HepG2 (cell line): Measurements from ENCODE around the gene SLC17A9. TPM values are rescaled to one million over a fixed set of nuclear protein-coding genes. Genes with fewer than 3 reads are reported as not detected.
A peak's percentile ranks its signal among the peaks of the same experiment; 100 is the strongest.

Experiments used
- FOXJ3 ChIP-seq: sonication (generic); formaldehyde crosslinking; IDR thresholded peaks from 2 replicates; pipeline ENCODE4 v1.4.0; 2020; ENCODE audit warnings: missing genetic modification reagents, mild to moderate bottlenecking, borderline replicate concordance
- HNRNPLL ChIP-seq: fragments of 200-400 bp; formaldehyde crosslinking; IDR thresholded peaks from 2 replicates; pipeline ENCODE4 v1.6.1; 2017; ENCODE audit warnings: mild to moderate bottlenecking, low read depth, low read length; ENCODE audit not compliant: poor library complexity, severe bottlenecking
- KDM4B ChIP-seq: sonication (generic); formaldehyde crosslinking; IDR thresholded peaks from 2 replicates; pipeline ENCODE4 v1.4.0; 2020; ENCODE audit warnings: missing genetic modification reagents
- NBN ChIP-seq: fragments of 450-650 bp; conservative IDR thresholded peaks from 2 replicates; pipeline ENCODE4 v1.6.1; 2017
- REPIN1 ChIP-seq: sonication (generic); formaldehyde crosslinking; IDR thresholded peaks from 2 replicates; pipeline ENCODE4 v1.8.0; 2022; ENCODE audit warnings: missing genetic modification reagents, low read depth, mild to moderate bottlenecking, borderline replicate concordance
- RFX3 ChIP-seq: IDR thresholded peaks from 2 replicates; pipeline ENCODE4 v1.6.1; 2016; ENCODE audit warnings: missing biosample characterization, missing genetic modification reagents
- SKI ChIP-seq: fragments of 450-650 bp; IDR thresholded peaks from one replicate; pipeline ENCODE4 v1.6.1; 2018; ENCODE audit warnings: mild to moderate bottlenecking; ENCODE audit not compliant: partially characterized antibody
- SNRNP70 ChIP-seq: fragments of 200-400 bp; formaldehyde crosslinking; IDR thresholded peaks from 2 replicates; pipeline ENCODE4 v1.6.1; 2017; ENCODE audit warnings: mild to moderate bottlenecking, low read depth, low read length, moderate library complexity
- SOX5 ChIP-seq: IDR thresholded peaks from 2 replicates; pipeline ENCODE4 v1.6.1; 2016; ENCODE audit warnings: borderline replicate concordance
- SRF ChIP-seq: IDR thresholded peaks from 2 replicates; pipeline ENCODE4 v1.6.1; 2011; ENCODE audit warnings: mild to moderate bottlenecking, low read depth, low read length, moderate library complexity
- SRSF9 ChIP-seq: fragments of 200-400 bp; formaldehyde crosslinking; IDR thresholded peaks from 2 replicates; pipeline ENCODE4 v1.6.1; 2018; ENCODE audit warnings: borderline replicate concordance, mild to moderate bottlenecking, low read depth, low read length; ENCODE audit not compliant: insufficient read depth, poor library complexity, severe bottlenecking
- TBP ChIP-seq: sonication (generic); formaldehyde crosslinking; IDR thresholded peaks from 2 replicates; pipeline ENCODE4 v1.5.0; 2020; ENCODE audit warnings: missing genetic modification reagents
- ZHX2 ChIP-seq, 2 experiments: sonication (generic) in 1 of 2; formaldehyde crosslinking in 1 of 2; IDR thresholded peaks; 2 replicates each; pipeline versions ENCODE4 v1.6.1 to v1.9.0; 2014 to 2022; ENCODE audit warnings: antibody characterized with exemption in 1 of 2, borderline replicate concordance in 1 of 2, inconsistent platforms in 1 of 2, low read depth in 1 of 2, missing genetic modification reagents in 1 of 2
- ZNF121 ChIP-seq: sonication (generic); formaldehyde crosslinking; IDR thresholded peaks from 2 replicates; pipeline ENCODE4 v1.5.0; 2020; ENCODE audit warnings: mild to moderate bottlenecking, missing genetic modification reagents
- ZNF180 ChIP-seq: sonication (generic); formaldehyde crosslinking; IDR thresholded peaks from 2 replicates; pipeline ENCODE4 v1.4.0; 2020; ENCODE audit warnings: low read depth, missing genetic modification reagents, borderline replicate concordance
- ZNF274 ChIP-seq: sonication (generic); formaldehyde crosslinking; IDR thresholded peaks from 2 replicates; pipeline ENCODE4 v1.5.1; 2020; ENCODE audit warnings: mild to moderate bottlenecking, missing genetic modification reagents
- ZNF30 ChIP-seq: sonication (generic); formaldehyde crosslinking; IDR thresholded peaks from 2 replicates; pipeline ENCODE4 v1.5.0; 2020; ENCODE audit warnings: mild to moderate bottlenecking, missing genetic modification reagents
- ZNF326 ChIP-seq: sonication (generic); formaldehyde crosslinking; IDR thresholded peaks from 2 replicates; pipeline ENCODE4 v1.4.0; 2020; ENCODE audit warnings: missing genetic modification reagents, borderline replicate concordance
- ZNF468 ChIP-seq: sonication (generic); formaldehyde crosslinking; IDR thresholded peaks from 2 replicates; pipeline ENCODE4 v1.8.0; 2022; ENCODE audit warnings: mild to moderate bottlenecking, moderate library complexity, missing genetic modification reagents
- ZNF558 ChIP-seq: sonication (generic); formaldehyde crosslinking; IDR thresholded peaks from 2 replicates; pipeline ENCODE4 v1.9.0; 2022; ENCODE audit warnings: mild to moderate bottlenecking, missing genetic modification reagents, borderline replicate concordance
- ZNF749 ChIP-seq: sonication (generic); formaldehyde crosslinking; IDR thresholded peaks from 2 replicates; pipeline ENCODE4 v1.8.0; 2022; ENCODE audit warnings: mild to moderate bottlenecking, missing genetic modification reagents, moderate library complexity, borderline replicate concordance
- ZNF841 ChIP-seq: sonication (generic); formaldehyde crosslinking; IDR thresholded peaks from 2 replicates; pipeline ENCODE4 v1.8.1; 2023; ENCODE audit warnings: missing genetic modification reagents, borderline replicate concordance
- polyA plus RNA-seq, 8 experiments: library from polyadenylated mRNA; depleted of rRNA in 3 of 8; stranded (reverse) in 7 of 8; unstranded in 1 of 8; fragments of >200 nt; fragmentation: Illumina TruSeq in 4 of 8; extraction: Trizol in 4 of 8; gene quantifications; 2 replicates each; pipeline versions ENCODE4 v1.2.1 to v1.2.3, GENCODE V29; 2011 to 2016; ENCODE audit warnings: low read depth in 4 of 8, missing spikeins in 1 of 8, mixed read lengths in 1 of 8; ENCODE audit not compliant: insufficient read depth in 1 of 8
- total RNA-seq, 5 experiments: library from RNA; depleted of rRNA; stranded (reverse); fragments of >200 nt; fragmentation: Illumina TruSeq; extraction: Trizol; gene quantifications; 2 replicates each; pipeline ENCODE4 v1.2.3, GENCODE V29; 2016; ENCODE audit warnings: low read depth in 1 of 5
- TF ChIP-seq, protein P1 (sequence below): sonication (generic); formaldehyde crosslinking; IDR thresholded peaks from 2 replicates; pipeline ENCODE4 v1.5.0; 2020; ENCODE audit warnings: missing genetic modification reagents

SLC17A9 gene
- total and polyA plus RNA-seq, 2 of the 13 experiments (the other 11 are each of a cell fraction or from before 2014, with no cell fraction given): 110 to 191 TPM

GRCh38 chr20:62955519-62956386 lies 3.2 kb downstream of the SLC17A9 start (continued):
- peak; percentile 43; the same call in 1 of the 2 replicates for TF ChIP-seq ZNF326 (CRISPR knock-in tag)
- peak; percentile 64; the same call in 1 of the 2 replicates for TF ChIP-seq ZNF558 (CRISPR knock-in tag)
- TF ChIP-seq ZNF841 (CRISPR knock-in tag): no peak
- TF ChIP-seq KDM4B (CRISPR knock-in tag): peak; percentile 97
- TF ChIP-seq REPIN1: peak; percentile 93
- peak; percentile 96 for TF ChIP-seq SOX5 (CRISPR knock-in tag)
- TF ChIP-seq HNRNPLL: no peak
- TF ChIP-seq, protein P1, sequence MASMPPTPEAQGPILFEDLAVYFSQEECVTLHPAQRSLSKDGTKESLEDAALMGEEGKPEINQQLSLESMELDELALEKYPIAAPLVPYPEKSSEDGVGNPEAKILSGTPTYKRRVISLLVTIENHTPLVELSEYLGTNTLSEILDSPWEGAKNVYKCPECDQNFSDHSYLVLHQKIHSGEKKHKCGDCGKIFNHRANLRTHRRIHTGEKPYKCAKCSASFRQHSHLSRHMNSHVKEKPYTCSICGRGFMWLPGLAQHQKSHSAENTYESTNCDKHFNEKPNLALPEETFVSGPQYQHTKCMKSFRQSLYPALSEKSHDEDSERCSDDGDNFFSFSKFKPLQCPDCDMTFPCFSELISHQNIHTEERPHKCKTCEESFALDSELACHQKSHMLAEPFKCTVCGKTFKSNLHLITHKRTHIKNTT: no peak
- peak; percentile 92 for TF ChIP-seq ZNF121
- TF ChIP-seq ZHX2 (IDR thresholded peaks at IDR 0.05; ENCODE audit: low read depth): peak; percentile 87
- TF ChIP-seq ZHX2 (CRISPR knock-in tag; IDR thresholded peaks at IDR 0.05; ENCODE audit: borderline replicate concordance): no peak
- TF ChIP-seq SRSF9: no peak
- no peak for TF ChIP-seq ZNF180 (CRISPR knock-in tag)
- TF ChIP-seq RFX3 (CRISPR knock-in tag): peak; percentile 34; the same call in 1 of the 2 replicates
- TF ChIP-seq ZNF468 (CRISPR knock-in tag): no peak
- TF ChIP-seq SNRNP70: no peak
- TF ChIP-seq ZNF274 (CRISPR knock-in tag): peak; percentile 80
- peak; percentile 96 for TF ChIP-seq SKI
- no peak; the same call in 1 of the 2 replicates for TF ChIP-seq ZNF30 (CRISPR knock-in tag)
- TF ChIP-seq NBN: no peak
- TF ChIP-seq ZNF749 (CRISPR knock-in tag): peak; percentile 83
- TF ChIP-seq FOXJ3: peak; percentile 99
- TF ChIP-seq SRF: no peak
- TF ChIP-seq TBP (CRISPR knock-in tag): no peak
